ENCODE measurements around the gene CGN.

Gene CGN

DNA sequence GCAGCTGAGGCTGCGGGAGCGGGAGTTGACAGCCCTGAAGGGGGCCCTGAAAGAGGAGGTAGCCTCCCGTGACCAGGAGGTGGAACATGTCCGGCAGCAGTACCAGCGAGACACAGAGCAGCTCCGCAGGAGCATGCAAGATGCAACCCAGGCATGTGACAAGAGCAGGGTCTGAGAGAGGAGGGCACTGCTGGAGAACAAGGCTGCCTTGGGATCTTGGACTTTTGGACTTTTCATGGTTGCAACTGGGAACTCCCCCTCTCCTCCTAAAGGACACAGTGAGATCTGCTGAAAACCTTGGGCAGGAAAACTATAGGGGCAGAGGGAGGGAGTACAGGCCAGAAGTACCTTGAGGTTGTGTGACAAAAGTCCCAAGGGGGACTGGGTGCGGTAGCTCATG is 13.5 kb downstream of the CGN start:
- no peak for DNase-seq

DNA sequence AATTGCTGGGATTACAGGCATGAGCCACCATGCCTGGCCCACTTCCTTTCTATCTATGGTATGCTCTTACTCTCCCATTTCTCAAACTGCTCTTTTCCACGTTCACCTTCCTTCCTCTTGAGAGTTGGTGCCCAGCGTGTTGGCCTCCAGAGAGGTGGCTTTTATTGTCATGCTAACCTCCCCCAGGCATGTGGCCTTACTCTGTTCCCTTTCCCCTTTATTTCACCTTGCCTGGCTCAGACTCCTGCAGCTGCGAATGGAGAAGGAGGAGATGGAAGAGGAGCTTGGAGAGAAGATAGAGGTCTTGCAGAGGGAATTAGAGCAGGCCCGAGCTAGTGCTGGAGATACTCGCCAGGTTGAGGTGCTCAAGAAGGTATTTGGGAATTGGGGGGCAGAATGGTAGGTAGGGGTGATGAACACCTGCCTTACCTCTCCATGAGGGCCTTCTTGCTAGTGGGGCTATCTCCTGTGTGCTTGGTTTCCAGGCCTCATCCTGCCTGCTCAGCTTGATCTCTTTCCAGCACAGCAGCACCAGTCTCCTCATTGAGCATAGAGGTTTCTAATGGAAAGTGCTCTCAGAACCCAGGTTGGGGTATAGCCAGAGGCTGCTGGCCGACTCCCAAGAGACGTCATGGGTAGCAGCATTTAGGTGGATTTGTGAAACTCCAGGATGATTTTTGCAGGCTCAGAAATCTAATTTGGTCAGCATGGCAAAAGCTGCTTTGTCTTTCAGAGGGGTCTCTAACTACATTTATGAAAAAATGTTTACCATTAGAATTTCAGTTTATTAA is 15.7 kb downstream of the CGN start:
- no peak for DNase-seq

DNA sequence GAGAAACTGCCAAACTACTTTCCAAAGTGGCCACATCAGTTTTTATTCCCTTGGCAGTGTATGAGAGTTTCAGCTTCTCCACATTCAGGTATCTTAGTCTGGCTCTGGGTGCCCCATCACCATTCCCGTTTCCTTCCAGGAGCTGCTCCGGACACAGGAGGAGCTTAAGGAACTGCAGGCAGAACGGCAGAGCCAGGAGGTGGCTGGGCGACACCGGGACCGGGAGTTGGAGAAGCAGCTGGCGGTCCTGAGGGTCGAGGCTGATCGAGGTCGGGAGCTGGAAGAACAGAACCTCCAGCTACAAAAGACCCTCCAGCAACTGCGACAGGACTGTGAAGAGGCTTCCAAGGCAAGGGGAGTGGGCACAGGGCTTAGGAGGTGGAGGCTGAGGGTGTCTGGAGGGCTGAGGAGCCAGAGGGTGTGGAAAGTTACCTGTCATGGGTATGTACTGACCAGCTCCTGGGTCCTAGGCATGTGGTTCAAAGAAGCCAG is 18.1 kb downstream of the CGN start:
- no peak for DNase-seq

DNA sequence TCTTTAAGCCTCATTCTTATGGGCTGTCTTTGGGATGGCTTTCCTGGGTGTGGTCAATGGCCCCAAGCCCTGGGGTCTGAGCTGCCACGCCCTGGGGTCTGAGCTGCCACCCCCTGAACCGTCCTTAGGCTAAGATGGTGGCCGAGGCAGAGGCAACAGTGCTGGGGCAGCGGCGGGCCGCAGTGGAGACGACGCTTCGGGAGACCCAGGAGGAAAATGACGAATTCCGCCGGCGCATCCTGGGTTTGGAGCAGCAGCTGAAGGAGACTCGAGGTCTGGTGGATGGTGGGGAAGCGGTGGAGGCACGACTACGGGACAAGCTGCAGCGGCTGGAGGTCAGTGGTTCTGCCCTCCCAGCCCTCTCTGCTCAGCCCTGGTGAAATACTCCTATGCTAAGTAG is 18.6 kb downstream of the CGN start:
- no peak for DNase-seq

DNA sequence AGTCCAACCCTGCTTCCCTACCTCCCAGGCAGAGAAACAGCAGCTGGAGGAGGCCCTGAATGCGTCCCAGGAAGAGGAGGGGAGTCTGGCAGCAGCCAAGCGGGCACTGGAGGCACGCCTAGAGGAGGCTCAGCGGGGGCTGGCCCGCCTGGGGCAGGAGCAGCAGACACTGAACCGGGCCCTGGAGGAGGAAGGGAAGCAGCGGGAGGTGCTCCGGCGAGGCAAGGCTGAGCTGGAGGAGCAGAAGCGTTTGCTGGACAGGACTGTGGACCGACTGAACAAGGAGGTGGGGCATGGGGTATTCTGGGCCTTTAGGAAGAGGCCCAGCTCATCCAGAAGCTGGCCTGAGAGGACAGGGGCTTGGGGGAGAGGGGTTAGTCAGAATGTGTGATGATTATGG is 19.3 kb downstream of the CGN start:
- no peak for DNase-seq

DNA sequence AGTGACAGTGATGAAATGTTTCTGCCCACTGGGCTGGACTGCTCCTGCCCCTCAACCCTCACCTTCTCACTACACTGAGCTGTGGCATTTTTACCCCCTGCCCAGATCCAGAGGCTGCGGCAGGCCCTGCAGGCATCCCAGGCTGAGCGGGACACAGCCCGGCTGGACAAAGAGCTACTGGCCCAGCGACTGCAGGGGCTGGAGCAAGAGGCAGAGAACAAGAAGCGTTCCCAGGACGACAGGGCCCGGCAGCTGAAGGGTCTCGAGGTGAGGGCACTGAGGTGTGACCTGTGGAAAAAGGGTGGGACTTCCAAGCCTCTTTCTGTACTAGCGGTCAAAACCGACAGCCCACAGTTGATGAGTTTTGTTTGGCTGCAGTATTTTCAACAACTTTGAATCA is 22.7 kb downstream of the CGN start:
- DNase-seq = no peak

DNA sequence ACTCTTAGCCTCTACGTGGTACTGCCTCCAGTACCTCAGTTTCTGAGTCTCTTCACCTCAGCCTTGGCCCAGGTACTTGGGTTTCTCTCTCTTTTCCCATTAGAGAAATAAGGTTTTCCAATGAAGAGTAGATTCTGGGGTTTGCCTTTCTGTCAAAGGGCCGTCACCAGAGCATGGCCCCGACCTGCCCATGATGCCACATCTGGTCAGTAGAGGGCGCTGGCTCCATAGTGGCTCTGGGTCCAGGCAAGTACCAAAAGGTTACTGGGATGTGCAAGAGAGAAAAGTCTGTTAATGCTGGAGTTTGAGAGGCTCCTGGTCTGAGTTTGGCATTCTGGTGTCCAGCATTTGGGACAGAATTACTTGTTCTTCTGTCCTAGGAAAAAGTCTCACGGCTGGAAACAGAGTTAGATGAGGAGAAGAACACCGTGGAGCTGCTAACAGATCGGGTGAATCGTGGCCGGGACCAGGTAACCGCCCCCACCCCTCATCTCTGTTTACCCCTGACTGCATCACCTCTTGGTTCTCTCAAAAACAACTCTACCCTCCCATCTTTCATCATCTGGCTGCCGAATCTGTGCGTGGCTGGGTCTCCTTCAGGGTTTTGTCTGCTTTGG is 23.6 kb downstream of the CGN start:
- peak; percentile 73 for DNase-seq

DNA sequence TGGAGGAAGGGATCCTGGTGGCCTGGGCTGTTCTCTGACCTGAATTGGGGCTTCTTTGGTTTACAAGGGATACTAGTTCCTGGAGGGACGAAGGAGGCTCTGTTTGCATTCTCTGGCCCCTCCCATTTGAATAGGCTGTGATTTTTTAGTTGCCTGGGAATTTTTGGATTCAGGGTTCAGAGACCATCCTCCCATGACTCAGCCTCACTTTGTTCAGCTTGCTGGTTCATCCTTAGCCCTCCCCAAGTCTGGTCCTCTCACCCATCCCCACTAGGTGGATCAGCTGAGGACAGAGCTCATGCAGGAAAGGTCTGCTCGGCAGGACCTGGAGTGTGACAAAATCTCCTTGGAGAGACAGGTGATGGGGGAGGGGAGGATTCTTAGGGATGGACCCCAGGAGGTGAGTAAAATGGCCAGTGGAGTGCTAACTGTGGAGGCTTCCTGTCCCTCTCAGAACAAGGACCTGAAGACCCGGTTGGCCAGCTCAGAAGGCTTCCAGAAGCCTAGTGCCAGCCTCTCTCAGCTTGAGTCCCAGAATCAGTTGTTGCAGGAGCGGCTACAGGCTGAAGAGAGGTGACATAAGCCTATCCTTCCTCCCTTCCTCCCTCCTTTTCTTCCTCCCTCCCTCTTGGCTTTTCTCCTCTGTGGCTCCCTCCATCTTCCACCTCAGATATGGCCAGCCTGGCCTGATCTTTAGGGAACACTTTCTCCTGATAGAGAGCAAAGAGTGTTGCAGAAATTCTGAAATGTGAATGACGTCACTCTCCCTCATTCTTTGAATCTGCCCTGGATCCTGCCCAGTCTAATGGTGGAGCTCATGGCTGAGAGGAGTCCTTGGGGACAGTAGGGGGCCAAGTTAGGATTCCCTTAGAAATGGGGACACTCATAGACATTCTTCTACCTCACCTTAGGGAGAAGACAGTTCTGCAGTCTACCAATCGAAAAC is 24.4 kb downstream of the CGN start:
- no peak for DNase-seq

DNA sequence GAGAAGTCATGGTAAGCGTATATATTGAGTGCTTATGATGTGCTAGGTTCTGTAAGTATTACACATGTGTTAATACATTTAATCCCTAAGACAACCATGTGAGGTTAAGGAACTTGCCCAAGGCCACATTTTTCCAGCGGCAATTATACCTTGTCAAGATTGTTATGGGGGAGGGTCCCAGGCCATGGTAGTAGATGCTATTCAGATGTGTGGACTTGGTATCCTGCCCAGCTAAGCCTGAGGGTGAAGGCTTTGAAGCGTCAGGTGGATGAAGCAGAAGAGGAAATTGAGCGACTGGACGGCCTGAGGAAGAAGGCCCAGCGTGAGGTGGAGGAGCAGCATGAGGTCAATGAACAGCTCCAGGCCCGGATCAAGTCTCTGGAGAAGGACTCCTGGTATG is 25.3 kb downstream of the CGN start:
- DNase-seq = no peak

DNA sequence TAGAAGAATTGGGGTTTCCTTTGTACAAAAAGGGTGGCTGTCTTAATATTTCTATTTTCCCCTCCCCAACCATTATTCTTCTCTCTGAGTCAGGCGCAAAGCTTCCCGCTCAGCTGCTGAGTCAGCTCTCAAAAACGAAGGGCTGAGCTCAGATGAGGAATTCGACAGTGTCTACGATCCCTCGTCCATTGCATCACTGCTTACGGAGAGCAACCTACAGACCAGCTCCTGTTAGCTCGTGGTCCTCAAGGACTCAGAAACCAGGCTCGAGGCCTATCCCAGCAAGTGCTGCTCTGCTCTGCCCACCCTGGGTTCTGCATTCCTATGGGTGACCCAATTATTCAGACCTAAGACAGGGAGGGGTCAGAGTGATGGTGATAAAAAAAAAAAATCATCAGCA is 25.9 kb downstream of the CGN start:
- DNase-seq = no peak

DNA sequence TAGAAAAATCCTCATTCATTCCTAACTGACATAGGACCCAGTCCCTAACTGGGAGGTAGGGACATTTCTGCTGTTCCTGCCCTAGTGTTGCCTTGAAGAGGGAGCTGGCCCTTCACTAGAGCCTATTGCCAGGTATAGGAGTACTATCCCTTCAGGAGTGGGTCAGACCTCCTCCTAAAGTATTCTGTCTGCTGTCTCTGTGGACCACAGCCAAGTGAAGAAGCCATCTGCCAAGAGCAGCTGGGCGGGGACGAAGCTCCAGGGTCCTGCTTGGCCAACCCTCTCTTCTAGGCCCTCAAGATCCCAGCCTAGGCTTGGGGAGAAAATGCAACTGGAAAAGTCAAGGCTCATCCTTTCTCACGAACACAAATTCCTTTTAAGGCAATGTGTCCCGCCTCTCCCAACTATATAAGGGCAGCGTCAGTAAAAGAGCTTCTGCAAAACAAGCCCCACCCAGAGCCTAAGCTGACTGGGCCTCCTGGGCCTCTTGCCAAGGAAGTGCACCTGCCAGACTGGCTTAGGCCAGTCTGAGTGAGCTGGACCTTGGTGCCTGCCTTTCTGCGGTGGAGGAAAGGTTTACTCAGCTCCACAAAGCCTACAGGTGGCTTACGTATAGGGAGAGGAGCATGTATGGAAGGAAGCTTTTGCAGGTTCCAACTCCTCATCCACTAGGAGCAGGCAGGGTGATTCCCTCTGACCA is 28.3 kb downstream of the CGN start:
- peak; percentile 98 for DNase-seq

DNA sequence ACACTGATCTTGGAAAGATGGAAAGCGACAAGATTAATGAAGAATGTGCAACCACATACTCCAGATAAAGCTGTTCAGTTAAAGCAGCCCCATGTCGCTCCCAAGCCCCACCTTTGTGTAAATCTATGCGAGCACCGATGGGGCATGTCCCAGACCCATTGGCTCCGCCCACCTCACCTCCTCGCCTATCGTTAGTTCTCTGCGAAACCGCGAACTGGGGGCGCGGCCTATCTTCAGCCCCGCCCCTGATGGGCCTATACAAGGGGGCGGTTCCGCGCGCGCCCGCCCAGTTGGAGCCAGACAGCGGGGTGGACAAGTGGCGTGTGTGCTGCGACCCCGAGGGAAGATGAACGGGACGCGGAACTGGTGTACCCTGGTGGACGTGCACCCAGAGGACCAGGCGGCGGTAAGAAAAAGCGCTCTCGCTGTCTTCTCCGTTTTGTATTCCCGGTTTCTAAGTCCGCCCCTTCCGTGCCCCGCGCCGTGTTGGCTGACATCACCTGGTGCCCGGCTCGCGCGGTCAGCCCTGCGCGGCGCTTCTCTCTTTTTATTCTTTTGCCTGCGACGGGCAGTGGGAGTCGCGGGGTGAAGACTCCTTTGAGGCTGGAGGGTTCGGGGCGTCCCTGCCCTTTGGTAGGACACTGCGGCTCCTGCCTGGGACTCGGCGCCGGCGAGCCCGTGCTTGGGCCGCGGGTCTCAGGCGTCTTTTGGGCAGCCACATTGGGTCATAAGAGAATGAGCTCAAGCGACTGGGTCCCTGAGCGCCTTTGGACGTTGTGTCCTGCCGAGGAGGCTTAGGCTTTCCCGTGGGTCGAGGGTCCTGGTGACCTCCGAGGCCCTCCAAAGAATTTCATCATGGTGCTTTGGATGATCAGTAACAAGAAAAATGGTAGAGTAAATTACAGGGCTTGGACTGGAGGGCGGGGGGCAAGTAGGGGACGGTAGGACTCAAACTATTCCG is 29.1 kb downstream of the CGN start, which contains the start of gene TUFT1:
Gene TUFT1, plus strand, starts transcription at position 289 of the 961 bp plus-strand sequence. Its CDS starts 58 bp downstream, at position 347.
- peak; percentile 97 for DNase-seq

DNA sequence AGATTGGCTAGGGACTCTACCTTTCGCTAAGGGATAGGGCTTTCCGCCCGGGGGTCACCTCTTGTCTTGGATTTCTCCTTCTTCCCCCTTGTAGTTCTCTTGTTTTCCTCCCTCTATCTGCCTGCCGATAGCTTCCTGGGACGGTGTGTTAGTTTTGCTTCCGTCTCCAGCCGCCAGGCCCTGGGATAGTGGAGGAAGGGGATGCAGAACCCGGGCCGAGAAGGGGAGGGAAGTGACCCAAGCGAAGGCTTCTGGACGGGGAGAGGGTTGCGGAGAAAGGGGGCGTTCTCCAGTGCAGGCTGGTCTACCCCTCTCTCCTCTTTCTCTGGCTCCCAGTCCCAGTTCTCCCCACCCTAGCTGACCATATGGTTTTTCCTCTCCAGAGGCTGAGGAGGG is 29.8 kb downstream of the CGN start:
- peak; percentile 36 for DNase-seq

DNA sequence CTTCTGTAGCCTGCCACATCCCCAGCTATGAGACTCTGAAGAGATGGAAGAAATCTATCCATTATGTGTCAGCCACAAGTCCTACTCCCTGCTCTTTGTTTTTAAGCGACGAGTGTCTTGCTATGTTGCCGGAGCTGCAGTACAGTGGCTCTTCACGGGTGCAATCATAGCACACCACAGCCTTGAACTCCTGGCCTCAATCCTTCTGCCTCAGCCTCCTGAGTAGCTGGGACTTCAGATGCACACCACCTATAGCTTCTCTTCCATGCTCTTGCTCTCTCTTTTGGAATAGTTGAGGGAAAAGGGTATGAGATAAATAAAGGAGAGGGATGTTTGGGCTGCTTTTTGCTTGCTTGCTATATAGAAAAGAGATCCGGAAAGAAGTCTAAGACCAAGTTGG is 30.6 kb downstream of the CGN start:
- no peak for DNase-seq

DNA sequence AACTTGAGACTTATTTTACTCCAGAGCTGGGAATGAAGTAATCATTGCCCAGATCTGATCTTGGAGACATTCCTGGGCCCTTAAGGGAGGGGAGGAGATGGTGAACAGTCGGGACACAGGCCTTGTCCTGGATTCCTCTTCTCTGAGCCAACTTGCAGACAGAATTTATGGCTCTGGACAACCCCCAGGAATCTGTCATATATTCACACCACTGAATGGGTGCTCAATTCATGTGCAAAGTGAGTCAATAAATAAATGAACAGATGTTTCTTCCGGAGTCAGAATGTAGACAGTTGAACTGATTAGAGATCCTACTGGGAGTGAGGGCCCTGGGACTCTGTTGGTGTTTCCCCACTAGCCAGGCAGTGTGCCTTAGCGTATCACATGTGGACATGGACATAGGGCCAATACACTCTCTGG is 31.5 kb downstream of the CGN start:
- DNase-seq = peak; percentile 18

DNA sequence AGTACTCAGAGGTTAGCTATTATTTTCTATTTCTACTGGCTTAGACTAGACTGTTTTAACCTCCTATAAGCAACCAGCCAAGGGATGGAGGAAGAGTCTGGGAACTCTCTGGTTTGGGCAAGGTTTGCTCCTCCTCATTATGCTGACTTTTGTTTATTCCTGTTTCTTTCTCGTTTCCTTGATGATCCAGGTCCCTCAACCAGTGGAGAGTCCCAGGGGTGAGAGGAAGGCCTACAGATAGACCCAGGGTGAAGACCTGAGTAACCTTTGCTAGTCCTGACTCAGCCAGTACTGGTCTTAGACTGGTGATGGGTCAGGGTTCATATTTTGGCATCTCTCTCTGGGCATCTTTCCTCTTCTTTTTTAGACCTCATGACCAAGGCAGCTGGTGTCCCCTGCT is 34.4 kb downstream of the CGN start:
- no peak for DNase-seq

DNA sequence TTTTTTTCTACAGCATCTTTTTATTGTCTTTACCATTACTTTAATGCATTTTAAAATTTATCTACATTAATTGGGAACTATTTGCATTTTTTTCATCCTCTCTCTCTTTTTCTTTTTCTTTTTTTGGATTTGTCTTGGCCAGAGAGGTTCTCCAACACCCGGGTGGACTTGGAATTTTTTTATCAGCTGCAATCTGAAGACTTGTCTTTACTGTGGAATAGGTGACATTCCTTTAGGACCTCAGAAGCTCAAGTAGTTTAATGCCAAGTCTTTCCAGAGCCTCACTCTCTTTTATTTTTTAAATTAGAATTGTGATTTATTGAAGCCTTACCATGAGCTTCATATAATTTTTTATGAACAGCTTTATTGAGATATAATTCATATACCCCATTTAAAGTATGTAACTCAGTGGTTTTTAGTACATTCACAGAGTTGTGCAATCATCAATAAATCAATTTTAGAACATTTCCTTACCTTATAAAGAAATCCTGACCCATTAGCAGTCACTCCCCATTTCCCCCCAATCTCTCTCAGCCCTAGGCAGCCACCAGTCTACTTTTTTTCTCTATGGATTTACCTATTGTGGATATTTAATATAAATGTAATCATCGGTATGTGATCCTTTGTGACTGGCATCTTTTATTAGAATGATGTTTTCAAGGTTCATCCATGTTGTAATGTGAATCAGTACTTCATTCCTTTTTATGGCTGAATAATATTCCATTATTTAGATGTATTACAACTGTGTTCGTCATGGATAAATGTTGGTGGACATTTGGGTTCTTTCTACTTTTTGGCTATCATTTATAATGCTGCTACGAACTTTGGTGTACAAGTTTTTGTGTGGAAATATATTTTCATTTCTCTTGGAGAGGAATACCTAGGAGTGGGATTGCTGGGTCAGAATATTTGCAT is 35.1 kb downstream of the CGN start:
- no peak for DNase-seq

DNA sequence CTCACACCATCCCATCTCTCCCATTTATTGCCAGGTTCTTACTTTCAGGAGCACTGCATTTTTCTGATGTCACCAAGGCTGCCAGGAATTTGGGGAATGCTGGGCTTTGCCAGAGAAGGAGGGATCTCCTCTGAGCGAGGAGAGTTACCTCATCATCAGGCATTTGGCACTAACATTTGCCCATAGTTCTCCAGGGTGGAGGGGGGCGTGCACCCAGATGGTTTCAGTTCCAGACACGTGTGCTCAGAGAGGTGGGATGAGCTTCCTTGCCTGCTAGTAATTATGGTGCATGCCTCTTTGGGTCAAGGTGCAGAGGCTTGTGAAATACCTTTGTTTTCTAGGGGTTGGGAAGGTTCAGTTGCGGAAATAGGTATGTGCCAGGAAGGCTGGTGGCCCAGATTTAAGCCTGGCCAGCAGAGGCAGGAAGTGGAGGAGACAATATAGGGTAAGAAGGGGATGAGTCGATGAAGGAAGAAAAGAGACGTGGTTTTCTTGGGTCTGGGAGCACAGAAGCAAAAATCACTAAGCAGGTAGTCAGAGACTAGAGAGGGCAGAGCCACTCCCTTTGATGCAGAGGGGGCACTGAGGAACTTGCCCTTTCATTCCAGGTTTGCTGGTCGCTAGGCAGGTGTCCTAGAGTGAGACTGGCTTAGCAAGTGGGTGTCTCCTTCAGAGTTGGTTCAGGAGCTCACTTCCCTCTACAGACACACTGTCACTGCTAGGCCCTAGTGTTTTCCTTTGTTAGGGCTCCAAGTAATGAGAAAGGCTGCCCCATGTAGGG is 36.1 kb downstream of the CGN start:
- DNase-seq = no peak

DNA sequence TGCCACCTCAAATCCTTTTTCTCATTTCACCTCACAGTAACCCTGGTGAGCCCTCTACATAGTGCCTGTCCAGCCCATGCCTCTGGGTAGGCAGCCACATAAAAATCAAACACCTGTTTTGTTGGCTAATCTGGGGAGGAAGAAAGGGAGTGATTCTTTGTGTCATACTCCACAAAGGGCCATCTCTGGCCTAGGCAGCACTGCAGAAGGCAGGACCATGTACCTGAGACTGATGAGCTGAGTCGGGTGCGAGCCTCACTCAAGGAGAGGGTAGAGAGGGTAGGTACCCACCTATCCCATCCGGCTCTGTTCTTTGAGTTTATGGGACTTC is 36.7 kb downstream of the CGN start:
- no peak for DNase-seq

DNA sequence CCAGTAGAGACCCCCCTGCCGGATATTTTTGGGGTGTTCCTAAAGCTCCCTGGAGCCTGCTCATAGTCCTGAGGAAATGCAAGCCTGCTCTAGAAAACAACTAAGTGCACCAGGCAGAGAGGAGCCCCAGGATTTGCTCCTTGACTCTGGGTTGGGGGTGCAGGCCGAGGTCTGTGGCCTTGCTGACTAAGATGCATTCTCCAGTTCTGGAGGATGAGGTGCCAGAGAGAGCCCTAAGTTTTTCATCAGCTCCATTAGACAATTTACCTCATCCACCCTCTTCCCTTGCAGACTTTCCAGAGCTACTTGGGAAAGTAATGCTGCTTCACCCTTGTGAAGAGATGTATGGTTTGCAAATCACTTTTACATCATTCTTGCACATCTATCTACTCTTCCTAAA is 38.0 kb downstream of the CGN start:
- no peak for DNase-seq

Measured in NCI-H1092 treated with DMSO at 0.1 percent for 48 hours (cell line).